NCI-H2171 treated with DMSO at 0.1 percent for 48 hours (cell line): ENCODE measurements around the gene LZTR1.
"Not testable (repeated sequence)": the region's sequence is repeated elsewhere in the genome, so short reads cannot be mapped to it uniquely, and the experiment has no call there.

ENCODE experiments used
- DNase-seq: peaks from one replicate; lab custom pipeline; 2025; lab: John Stamatoyannopoulos, UW

LZTR1 gene

DNA sequence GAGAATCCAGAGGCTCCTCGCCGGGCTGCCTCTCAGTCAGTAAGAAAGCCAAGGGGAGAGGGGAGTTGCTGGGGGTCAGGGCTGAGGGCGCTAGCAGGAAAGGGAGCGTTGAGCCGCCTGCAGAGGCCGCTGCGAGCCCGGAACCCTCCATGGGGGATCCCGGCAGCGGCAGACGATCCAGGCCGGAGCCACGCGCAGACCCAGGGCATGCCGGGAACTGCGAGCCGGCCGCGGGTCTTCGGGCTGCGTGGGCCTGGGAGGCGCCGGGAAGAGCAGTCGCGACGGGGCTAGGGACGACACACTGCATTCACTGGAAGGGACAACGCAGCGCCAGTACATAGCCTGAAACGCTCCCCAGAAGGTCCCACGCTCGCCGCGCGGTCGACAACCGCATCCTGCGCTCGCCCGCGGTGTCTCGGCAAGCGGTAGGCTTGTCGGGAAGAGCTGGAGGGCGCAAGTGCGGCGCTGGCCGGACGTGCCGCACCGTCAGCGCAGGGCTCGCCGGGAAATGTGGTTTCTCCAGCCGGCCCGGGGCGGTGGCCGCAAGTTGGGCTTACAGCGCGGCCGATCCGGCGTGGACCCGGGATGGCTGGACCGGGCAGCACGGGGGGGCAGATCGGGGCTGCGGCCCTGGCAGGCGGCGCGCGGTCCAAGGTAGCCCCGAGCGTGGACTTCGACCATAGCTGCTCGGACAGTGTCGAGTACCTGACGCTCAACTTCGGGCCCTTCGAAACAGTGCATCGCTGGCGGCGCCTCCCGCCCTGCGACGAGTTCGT lies at the start of gene LZTR1:
Gene LZTR1, plus strand, starts transcription at position 511 of the 776 bp plus-strand sequence. Its CDS starts 75 bp downstream, at position 586.
- peak; percentile 85 for DNase-seq

DNA sequence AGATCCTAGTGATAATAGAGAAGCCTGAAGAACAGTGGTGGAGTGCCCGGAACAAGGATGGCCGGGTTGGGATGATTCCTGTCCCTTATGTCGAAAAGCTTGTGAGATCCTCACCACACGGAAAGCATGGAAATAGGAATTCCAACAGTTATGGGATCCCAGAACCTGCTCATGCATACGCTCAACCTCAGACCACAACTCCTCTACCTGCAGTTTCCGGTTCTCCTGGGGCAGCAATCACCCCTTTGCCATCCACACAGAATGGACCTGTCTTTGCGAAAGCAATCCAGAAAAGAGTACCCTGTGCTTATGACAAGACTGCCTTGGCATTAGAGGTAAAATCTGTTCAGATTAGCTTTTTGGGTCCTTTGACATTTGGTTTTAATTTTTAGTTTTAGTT lies 48.2 kb upstream of the LZTR1 start:
- no peak for DNase-seq

DNA sequence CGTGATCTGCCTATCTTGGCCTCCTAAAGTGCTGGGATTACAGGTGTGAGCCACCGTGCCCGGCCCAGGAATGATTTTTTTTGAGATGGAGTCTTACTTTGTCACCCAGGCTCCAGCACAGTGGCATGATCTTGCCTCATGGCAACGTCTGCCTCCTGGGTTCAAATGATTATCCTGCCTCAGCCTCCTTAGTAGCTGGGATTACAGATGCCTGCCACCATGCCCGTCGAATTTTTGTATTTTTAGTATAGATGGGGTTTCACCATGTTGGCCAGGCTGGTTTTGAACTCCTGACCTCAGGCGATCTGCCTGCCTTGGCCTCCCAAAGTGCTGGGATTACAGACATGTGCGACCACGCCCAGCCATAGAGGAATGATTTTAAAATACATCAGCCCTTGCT lies 47.0 kb upstream of the LZTR1 start:
- DNase-seq, result not testable (repeated sequence)

DNA sequence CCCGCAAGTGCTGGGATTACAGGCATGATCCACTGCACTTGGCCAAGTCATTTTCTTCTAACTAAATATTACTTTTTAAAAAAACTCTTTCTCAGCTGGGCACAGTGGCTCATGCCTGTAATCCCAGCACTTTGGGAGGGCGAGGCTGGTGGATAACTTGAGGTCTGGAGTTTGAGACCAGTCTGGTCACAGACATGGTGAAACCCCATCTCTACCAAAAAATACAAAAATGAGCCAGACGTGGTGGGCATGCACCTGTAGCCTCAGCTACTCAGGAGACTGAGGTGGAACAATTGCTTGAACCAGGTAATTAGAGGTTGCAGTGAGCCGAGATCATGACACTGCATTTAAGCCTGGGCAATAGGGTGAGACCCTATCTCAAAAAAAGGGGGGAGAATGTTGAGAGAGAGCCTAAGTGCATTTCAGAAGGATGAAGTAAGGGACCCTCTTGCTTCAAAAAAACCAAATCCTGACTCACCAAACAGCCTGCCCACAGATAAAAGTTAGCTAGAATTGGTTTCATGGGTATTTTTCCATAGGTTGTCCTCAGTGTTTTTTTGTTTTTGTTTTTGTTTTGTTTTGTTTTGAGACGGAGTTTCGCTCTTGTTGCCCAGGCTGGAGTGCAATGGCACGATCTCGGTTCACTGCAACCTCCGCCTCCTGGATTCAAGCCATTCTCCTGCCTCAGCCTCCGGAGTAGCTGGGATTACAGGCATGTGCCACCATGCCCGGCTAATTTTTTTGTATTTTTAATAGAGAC lies 46.1 kb upstream of the LZTR1 start:
- not testable (repeated sequence) for DNase-seq

DNA sequence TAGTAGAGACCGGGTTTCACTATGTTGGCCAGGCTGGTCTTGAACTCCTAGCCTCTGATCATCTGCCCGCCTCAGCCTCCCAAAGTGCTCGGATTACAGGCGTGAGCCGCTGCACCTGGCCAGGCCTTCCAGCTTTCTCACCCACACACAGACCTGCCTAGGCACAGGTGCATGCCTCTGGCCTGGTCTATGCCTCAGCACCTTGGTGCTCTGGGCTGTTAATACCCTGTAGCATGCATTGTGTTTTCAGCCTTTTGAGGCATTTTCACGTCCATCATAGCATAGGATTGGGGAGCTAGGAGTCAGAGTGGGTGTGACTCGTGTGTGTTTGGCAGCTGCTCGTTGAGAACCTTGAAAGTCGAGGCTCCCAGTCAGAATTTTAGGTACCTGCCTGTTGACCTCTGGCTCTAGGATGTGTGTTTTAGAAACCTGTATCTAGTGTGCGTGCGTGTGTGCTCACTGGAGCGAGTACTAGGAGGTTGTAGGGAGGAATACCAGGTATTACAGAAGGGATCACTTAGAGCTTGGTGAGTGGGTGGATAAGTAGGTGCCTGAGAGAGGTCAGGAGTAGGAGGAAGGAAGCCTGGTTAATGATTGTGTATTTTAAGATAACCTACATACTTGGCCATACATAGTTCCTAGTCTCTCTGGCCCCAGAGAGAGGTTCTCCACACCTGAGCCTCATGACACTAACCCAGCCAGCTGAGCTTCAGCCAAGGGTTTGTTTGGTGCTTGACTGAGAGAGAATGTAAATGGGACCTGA lies 44.9 kb upstream of the LZTR1 start:
- DNase-seq, result no peak

DNA sequence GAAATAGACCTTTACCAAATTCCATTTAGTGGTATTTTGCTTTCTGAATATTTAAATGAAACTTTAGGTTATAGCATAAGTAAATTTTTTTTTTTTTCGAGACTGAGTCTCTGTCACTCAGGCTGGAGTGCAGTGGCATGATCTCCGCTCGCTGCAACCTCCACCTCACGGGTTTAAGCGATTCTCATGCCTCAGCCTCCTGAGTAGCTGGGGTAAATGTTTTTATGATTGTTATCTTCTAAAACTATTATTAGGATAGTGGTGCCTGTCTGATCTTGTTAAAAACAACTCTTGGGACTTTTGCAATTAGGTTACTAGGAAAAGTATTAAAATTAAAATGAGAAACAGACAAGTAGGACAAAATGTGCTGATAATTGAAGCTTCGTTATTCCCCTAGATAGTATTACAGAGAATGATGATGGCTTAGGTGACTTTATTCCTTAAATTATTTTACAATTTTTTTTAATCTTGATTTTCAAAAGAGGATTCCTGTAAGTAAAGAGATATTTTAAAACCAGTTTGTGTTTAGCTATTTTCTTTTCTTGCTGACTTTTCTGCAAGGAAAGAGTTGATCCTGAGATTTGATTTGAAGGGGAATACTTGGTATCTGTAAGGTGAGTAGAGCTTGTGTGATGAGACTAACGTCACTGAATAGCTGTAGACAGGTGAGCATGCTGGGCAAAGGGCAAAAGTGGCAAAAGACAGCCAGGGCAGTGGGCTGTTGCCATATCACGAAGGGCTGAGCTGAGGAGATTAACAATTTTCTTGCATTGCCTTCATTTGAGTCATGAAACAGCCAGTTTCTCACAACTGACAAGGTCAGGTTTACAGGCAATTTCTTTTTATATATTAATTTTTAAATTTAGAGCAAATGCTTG lies 44.1 kb upstream of the LZTR1 start:
- no peak for DNase-seq

DNA sequence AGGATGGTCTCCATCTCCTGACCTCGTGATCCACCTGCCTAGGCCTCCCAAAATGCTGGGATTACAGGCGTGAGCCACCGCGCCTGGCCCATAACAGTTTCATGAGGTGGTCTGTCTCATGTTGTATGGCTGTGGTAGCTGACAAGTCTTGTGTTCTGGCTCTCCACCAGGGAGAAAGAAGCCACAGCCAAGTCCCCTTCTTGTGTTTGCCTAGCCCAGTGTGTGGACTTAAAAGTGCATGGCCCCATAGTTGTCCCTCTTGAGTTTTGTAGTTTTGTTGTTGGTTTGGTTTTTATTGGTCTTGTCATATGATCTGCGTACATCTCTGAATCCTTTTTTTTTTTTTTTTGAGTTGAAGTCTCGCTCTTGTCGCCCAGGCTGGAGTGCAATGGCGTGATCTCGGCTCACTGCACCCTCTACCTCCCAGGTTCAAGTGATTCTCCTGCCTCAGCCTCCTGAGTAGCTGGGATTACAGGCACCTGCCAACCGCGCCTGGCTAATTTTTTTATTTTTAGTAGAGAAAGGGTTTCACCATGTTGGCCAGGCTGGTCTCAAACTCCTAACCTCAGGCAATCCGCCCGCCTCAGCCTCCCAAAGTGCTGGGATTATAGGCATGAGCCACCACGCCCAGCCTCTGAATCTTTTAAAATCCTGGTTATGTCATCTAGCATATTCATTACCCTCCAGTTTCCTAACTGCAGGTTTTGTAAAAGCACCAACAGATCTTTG lies 42.5 kb upstream of the LZTR1 start:
- not testable (repeated sequence) for DNase-seq

DNA sequence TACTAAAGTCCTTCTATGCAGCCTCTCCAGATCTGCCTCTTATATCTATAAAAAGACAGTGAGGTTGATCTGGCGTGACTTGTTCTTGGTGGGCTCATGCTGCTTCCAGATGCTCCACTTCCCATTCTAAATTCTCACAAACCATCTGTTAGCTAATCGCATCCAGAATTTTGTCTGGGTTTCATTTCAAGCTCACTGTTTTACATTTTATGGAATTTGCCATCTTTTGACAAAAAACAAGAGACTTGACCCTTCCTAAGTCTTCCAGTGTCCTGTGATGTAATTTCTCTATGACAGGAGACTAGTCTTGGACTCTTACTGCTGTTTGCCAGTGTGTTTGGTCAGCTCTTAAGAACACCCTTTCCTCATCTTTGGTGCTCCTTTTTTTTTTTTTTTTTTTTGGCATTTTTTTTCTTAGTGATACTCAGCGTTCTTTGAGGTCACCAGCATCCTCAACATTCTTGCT lies 41.9 kb upstream of the LZTR1 start:
- peak; percentile 82 for DNase-seq

DNA sequence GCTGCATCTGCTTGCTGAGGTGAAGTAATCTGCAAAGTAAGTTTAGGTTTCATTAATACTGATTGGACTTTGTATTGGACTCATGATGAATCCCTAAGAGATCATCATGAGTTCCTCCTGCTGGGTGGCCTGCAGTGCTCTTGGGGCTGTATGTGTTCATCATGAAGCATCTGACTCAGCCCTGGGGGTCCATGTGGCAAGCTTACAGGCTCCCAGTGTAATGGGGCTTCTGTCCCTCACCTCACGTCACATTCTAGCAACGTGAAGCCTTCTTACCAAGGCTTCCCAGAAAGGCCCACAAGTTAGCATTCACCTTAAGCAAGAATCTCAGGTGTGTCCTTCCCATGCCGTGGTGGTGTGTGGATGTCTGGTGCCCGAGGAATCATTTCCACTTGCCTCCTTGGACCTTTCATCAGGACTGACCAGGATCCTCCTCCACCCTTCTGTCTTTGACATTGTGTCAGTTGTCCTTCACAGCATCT lies 41.2 kb upstream of the LZTR1 start:
- no peak for DNase-seq

DNA sequence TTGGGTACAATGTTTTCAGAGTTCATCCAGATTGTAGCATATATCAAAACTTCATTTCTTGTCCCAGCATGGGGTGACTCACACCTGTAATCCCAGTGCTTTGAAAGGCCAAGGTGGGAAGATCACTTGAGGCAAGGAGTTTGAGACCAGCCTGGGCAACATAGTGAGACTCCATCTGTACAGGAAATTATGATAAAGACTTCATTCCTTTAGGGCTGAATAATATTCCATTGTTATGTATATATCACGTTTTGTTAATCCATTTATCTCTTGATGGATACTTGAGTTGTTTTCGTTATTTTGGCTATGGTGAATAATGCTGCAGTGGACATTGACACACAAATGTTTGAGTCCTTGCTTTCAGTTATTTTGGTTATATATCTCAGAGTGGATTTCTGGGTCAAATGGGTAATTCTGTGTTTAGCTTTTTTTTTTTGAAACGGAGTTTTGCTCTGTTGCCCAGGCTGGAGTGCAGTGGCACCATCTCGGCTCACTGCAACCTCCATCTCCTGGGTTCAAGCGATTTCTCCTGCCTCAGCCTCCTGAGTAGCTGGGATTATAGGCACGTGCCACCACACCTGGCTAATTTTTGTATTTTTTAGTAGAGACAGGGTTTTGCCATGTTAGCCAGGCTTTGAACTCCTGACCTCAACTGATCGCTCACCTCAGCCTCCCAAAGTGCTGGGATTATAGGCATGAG lies 39.7 kb upstream of the LZTR1 start:
- DNase-seq, result not testable (repeated sequence)

DNA sequence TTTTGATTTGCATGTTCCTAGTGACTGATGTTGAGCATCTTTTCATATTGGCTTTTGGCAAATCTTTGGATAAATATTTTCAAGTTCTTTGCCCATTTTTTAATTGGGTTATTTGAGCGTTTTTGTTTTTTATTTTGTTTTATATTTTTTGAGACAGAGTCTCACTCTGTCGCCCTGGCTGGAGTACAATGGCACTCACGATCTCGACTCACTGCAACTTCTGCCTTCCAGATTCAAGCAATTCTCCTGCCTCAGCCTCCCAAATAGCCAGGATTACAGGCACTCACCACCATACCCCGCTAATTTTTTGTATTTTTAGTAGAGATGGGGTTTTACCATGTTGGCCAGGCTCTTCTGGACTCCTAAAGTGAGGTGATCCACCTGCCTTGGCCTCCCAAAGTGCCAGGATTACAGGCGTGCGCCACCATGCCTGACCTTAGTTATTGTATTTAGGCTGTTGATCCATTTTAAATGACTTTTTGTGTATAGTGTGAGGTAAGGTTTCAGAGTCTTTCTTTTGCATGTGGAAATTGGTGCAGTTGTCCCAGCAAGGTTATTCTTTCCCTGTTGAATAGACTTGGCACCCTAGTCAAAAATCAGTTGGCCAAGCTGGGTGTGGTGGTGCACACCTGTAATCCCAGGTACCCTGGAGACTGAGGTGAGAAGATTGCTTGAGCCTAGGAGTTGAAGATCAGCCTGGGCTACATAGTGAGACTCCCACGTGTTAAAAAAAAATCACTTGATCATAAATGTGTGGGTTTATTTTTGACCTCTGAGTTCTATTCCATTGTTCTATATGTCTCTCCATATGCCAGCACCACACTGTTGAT lies 38.8 kb upstream of the LZTR1 start:
- no peak for DNase-seq

DNA sequence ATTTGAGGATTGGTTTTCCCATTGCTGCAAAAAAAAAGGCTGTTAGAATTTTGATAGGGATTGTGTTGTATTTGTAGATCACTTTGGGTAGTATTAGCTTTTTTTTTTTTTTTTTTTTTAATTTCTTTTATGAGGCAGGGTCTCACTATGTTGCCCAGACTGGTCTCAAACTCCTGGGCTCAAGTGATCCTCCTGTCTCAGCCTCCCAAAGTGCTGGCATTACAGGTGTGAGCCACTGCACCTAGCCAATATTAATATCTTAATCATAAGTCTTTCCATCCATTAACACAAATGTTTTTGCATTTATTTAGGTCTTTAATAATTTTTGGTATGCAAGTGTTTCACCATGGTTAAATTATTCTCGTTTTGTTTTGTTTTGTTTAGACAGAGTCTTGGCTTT lies 38.1 kb upstream of the LZTR1 start:
- DNase-seq, result no peak

DNA sequence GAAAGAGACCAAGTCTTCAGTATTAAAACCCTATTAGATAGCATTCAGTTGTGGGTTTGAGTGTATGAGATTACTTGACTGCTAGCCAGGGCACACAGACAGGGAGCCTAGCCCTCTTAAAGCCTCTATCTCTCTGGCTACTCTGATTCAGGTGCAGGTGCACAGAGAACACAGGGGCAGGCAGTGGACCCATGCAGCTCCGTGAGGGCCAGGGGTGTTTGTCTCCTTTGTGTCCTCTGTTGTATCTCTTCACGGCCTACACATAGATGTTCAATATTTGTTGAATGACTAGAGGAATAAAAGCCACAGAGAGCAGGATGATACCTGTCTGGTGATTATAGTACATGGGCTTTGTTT lies 36.5 kb upstream of the LZTR1 start:
- no peak for DNase-seq

DNA sequence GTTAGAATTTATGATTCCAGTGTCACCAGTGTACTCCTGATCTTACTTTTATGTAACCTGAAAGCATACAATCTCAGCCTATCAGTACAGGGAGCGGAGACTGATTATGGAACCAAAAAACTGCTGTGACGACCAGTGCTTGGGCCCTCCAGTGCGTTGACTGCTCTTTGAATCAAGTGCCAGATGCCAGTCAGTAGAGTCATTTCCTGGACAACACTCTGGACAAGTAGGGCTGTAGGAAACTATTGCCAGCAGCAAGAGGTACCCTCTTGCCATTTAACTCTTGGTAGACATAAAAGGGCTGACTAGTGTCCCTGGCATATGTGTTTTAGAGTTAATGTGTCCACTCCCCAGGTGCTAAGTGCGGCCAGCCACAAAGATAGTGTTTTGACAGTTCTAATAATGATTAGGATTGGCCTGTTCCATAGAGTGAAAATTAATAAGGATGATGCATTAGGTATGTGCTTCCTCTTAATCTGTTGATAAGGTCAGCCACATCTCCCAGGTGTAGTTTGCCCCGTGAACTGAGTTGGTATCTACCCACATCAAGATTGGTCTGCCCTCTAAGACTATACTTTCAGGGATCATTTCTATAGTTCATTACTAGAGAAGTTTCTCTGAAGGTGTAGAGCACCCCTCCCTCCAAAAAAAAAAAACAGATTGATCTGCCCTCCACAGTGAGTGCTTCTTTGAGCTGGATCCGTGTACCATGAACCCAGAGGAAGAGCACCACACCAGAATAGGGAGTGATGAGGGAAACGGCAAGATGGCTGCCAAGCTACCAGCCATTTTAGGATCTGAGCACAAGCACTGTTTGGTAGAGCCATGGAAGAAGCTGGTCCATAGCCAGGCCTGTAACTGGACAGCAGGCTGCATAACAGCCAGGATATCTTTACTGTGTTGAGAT lies 35.8 kb upstream of the LZTR1 start:
- DNase-seq, result no peak

DNA sequence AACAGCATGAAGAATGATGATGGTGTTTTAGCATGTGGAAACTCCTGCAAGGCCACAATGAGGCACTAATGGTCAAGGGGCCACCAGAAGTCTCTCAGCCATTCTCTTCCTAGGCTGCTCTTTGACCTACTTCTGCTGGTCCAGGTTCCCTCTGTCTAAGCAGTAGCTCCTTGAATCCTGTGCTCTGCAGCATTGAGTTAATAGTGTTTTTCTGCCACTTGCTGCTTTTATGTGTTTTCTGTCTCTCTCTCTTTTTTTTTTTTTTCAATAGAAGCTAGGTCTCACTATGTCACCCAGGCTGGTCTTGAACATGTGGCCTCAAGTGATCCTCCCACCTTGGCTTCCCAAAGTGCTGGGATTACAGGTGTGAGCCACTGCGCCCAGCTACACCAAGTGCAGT lies 35.1 kb upstream of the LZTR1 start:
- no peak for DNase-seq

DNA sequence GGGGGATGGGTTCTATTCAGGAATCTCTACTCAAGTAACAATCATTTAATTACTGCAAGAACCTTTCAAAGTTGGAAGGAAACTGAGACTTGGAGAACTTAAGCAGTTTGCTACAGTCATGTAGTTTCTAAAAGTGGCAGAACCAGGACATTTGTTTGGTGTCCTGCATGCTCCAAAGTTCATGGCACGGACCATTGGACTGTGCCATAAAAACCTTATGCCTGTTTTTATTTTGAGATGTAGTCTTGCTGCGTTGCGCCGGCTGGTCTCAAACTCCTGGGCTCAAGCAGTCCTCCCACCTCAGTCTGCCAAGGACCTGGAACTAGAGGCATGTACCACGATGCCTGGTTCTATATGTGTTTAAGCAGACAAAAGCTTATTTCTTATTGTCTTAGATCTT lies 33.6 kb upstream of the LZTR1 start:
- DNase-seq, result no peak

DNA sequence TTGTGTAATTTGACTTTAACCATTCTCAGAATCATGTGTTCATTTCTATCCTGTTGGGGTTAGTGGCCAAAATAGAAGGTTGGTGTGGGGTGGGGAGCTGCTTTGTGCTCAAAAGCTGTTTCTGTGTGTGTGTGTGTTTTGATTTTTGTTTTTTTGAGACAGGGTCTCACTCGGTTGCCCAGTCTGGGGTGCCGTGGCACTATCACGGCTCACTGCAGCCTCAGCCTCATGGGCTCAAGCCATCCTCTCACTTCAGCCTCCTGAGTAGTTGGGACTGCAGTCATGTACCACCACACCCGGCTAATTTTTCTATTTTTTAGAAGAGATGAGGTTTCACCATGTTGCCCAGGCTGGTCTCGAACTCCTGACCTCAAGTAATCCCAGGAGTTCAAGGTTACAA lies 33.1 kb upstream of the LZTR1 start:
- no peak for DNase-seq

DNA sequence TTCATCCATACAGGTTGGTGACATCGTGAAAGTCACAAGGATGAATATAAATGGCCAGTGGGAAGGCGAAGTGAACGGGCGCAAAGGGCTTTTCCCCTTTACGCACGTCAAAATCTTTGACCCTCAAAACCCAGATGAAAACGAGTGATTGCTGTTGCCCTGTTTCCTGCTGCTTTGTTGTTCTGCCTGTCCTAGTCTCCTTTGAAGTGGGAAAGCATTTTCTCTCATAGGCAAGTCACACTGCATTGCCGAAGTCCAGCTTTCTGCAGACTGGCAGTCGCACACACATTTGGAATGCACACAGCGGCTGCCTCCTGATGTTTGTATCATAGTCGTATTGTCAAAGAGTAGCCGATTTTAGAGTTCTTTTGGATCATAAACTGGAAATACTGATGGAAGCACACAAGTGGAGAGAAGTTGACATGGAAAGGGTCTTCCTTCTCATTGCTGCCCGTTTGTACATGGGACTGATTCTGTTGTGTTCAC lies 32.4 kb upstream of the LZTR1 start:
- no peak for DNase-seq
